Hepatocyte (in vitro differentiated cells): Measurements from ENCODE around the gene DIP2C.

Experiments used
- CTCF ChIP-seq: fragments of 200-600 bp; sonication (generic); IDR thresholded peaks from 2 replicates; pipeline ENCODE4 v1.5.1; 2016; ENCODE audit warnings: antibody characterized with exemption, mild to moderate bottlenecking; ENCODE audit not compliant: poor library complexity
- EZH2 ChIP-seq: fragments of 200-600 bp; sonication (generic); IDR thresholded peaks from 2 replicates; pipeline ENCODE4 v1.6.1; 2016; ENCODE audit warnings: antibody characterized with exemption, mild to moderate bottlenecking, borderline replicate concordance

- TF ChIP-seq CTCF (no peak), EZH2 (no peak)
Measured at GRCh38 chr10:306007-306674, 383.3 kb downstream of the DIP2C start.
